Right lung (tissue), 5 donors: ENCODE data around the gene PRKD2. TPM values are rescaled to one million over a fixed set of nuclear protein-coding genes. Genes with fewer than 3 reads are reported as not detected.
"Not testable (repeated sequence)": the region's sequence is repeated elsewhere in the genome, so short reads cannot be mapped to it uniquely, and the experiment has no call there.

Experiments used
- DNase-seq, 2 donors: peaks; one replicate each; pipeline ENCODE4 v3.0.0-alpha.2; 2013
- polyA plus RNA-seq, 5 donors: library from polyadenylated mRNA; unstranded; fragments of 120-200 nt; gene quantifications; one replicate each; pipeline versions ENCODE4 v1.2.1 to v1.2.3, GENCODE V29; 2013; ENCODE audit warnings: inconsistent platforms in 1 of 5, low replicate concordance in 1 of 5; ENCODE audit not compliant: insufficient read length in 5 of 5, insufficient read depth in 1 of 5

PRKD2 gene
- polyA plus RNA-seq, 5 donors: 33.7 to 59.4 (median 54.0) TPM

DNA sequence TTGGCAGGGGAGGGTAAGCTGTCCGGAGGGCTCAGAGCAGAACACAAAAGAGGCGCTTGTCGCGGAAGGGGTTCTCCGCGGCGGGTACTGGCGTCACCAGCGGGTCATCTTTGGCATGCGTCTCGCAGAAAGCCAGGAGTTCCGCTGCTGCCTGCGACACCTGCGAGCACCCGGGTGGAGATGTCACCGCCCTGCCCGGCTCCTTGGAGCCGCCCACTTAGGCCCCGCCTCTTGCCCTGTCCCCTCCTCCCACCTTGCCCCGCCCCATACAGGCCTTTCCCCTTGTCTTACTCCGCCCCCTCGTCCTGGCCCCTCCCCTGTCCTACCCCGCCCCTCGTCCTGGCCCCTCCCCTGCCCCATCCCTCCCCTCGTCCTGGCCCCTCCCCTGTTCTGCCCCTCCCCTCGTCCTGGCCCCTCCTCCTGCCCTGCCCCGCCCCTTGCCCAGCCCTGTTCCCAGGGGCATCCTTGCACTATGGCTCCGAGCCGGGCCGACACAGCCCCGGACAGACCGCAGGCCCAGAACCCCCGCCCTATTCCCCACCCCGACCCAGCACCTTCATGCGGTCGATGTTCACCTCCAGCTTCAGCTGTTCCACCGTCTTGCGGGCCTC is 82.8 kb downstream of the PRKD2 start:
- no peak for DNase-seq

DNA sequence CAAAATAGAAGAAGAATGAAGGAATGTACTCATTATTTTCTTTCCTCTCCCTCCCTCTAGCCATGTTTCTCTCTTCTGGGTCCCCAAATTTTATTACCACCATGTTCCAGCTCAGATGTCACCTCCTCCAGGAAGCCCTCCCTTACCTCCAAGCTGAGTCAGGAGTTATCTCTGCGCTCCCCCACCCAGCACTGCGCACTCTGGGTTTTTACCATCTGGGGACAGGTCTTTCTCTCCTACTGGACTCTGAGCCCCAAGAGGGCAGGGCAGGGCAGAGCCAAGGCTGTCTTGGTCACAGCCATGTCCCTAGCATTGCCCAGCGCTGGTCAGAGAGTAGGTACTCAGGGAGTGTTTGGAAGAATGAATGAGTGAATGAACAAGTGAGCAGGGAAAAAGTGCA is 83.8 kb downstream of the PRKD2 start:
- no peak for DNase-seq

DNA sequence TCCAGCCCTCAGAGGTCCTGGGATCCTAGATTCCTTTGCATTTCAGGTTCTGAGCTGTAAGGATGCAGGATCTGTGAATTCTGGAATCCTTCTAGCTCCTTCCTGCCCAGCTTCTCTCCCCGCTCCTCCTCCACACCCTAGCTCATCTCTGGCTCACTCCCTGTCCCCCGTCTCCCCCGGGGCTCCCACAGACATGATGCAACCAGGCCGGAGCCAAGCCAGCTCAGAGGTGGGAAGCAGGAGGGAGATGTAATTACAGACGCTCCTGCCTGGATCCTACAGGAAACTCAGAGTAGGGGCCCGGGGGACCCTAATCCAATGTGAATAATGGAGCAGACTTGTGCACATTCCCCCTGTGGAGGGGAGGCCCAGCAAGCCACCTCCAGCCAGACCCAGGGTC is 85.4 kb downstream of the PRKD2 start:
- no peak for DNase-seq

DNA sequence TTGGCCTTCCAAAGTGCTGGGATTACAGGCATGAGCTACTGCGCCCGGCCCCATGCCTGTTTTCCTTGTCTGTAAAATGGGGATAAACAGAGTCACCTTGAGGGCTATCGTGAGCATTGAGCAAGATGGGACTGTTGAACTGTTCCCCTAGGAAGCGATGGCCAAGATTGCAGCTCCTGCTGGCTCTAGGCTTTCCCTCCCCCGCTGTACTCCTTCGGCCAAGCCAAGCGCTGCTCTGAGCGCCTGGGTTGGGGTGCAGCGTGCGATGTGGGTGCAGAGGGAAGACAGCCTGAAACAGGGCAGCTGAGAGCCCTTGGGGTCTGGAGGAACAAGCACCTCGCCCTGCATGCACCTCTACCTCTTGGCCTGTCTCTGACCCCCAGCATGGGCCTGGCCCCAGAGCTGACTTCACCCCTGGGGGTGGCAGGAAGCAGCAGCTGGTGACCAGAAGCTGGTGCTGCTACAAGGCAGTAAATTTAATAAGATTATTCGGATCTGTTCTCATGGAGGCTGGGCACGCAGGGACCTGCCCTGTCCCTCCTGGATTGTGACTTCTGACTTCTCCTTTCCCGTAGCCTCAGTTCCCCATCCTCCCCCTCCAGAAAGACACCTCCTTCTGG is 86.2 kb downstream of the PRKD2 start:
- no peak for DNase-seq

DNA sequence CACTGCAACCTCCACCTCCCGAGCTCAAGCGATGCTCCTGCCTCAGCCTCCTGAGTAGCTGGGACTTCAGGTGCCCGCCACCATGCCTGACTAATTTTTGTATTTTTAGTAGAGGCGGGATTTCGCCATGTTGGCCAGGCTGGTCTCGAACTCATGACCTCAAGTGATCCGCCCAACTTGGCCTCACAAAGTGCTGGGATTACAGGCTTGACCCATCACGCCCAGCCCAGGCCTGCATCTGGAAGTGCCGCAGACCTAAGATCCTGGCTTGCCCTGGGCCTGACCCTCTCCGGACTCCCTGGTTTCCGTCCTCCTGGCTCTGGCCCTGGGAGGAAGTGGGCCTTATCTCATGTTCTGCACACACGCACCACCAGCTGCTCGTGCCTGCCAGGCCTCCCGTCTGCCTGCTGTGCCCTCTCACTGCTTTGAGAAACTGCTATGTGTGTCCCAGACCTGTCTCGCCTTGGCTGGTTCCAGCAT is 87.3 kb downstream of the PRKD2 start:
- DNase-seq: no peak

DNA sequence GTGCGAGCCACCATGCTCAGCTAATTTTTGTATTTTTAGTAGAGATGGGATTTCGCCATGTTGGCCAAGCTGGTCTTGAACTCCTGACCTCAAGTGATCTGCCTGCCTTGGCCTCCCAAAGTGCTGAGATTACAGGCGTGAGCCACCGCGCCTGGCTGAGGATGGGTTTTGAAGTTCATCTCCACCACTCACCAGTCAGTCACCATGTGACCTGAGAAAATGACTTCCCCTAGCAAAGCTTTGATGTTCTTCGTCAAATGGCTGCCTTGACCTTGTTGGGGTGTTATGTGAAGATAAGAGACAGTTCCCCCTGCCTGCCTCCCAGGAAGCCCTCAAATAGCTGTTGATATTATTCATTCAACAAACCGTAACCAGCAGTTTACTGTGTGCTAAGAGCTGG is 87.9 kb downstream of the PRKD2 start:
- not testable (repeated sequence) for DNase-seq

DNA sequence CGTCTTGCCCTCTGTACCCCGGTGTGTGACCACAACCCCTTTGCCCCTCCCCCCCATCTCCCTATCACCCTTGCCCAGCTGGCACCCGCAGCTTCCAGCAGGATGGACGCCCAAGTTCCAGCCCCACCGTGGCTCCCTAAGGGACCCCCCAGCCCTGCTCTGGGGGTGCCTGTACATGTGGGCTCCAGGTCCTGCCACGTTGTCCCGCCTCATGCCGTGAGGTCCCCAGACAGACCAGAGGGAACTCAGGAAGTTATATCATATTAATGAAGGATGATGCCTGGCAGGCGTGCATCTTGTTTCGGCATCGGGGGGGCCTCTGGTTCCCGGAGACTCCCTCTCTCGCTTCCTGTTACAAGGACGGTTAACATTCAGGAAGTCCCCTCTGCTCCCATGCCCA is 90.5 kb downstream of the PRKD2 start:
- no peak for DNase-seq

DNA sequence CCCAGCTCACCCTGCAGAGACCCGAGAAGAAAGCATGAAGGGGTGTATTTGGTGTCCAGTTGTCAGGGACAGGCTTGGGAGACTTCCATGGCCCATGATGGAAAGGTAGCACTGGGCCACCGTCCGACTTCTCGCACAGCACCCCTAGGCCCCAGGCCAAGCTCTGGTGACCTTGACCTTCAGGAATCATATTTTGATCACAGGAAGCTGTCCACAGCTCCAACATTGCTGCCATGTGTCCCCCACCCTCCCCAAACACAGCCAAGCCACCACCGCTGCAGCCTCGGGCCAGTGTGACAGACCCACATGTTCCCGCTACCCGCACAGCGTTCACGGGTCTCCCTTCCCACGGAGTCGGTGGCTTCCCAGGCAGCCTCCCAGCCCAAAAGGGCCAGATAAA is 91.2 kb downstream of the PRKD2 start:
- DNase-seq: no peak

DNA sequence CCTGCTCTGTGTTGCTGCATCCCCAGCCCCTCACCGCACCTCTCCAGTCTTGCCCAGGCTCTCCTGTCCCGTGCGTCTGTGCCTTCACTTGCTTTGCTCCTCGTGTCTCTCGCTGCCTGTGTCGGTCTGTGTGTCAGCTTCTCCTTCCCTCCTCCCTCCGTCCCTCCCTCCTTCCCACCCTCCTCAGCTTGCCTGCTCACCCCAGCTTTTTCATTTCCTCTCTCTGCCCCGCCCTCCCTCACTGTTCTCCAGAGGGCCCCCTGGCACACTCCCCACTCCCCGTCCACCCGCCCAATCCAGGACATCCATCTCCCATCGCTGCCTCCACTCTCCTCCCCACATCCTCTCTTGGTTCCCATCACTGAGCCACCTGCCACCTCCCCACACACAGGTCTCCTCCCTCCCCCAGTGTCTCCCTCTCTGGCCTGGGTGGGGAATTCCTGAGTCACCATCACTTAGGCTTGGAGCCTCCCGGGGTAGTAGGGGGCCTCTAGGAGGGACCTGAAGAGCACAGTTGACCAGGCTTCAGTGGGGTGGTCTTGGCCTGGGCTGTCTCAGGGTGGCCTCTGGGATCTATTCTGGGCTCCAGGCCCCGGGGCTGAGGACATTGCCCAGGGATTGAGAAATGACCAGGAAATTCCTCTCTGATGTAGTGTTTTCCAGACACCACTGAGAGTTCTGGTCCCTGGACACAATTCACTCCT is 91.8 kb downstream of the PRKD2 start, which contains the start of gene PTGIR:
TSS of gene PTGIR (minus strand) at position 132 of the 704 bp plus-strand sequence. CDS start 864 bp downstream, outside the sequence.
- DNase-seq: peak; percentile 81 to 84

Other genes starting within 250 kb of the PRKD2 start
- 10 to 100 TPM; 11.6 to 15.8 (median 14.8) TPM for gene PNMA8A, start 245.6 kb downstream of the PRKD2 start, polyA plus RNA-seq
- 1 to 10 TPM; 2.8 to 5.7 (median 4.0) TPM for gene PNMA8B, start 221.2 kb downstream of the PRKD2 start, polyA plus RNA-seq
- gene CALM3, start 115.8 kb downstream of the PRKD2 start, polyA plus RNA-seq: 100 to 1,000 TPM; 341 to 478 (median 376) TPM
- 10 to 100 TPM in 4 of 5 donors, 1 to 10 TPM in 1; 7.6 to 13.6 (median 11.9) TPM for gene PTGIR, start 92.0 kb downstream of the PRKD2 start, polyA plus RNA-seq
- gene GNG8, start 80.9 kb downstream of the PRKD2 start, polyA plus RNA-seq: 10 to 100 TPM in 2 of 5 donors, 1 to 10 TPM in 3; 6.7 to 12.3 (median 7.0) TPM
- 10 to 100 TPM; 40.7 to 56.2 (median 45.9) TPM for gene DACT3, start 55.9 kb downstream of the PRKD2 start, polyA plus RNA-seq
- gene FKRP, start 28.9 kb upstream of the PRKD2 start, polyA plus RNA-seq: 10 to 100 TPM; 20.0 to 30.4 (median 24.5) TPM
- gene STRN4, start 29.3 kb upstream of the PRKD2 start, polyA plus RNA-seq: 100 to 1,000 TPM in 1 of 5 donors, 10 to 100 TPM in 4; 62.2 to 105 (median 80.3) TPM
- gene SLC1A5, start 71.5 kb upstream of the PRKD2 start, polyA plus RNA-seq: 100 to 1,000 TPM in 1 of 5 donors, 10 to 100 TPM in 4; 67.2 to 103 (median 73.2) TPM
- gene AP2S1, start 133.7 kb upstream of the PRKD2 start, polyA plus RNA-seq: 100 to 1,000 TPM in 3 of 5 donors, 10 to 100 TPM in 2; 85.0 to 132 (median 108) TPM
- gene ARHGAP35, start 143.9 kb upstream of the PRKD2 start, polyA plus RNA-seq: 10 to 100 TPM; 36.7 to 45.7 (median 41.0) TPM